8988T (cell line): Measurements from ENCODE around the gene ATP6AP2.

Source experiments
- DNase-seq: peaks from one replicate; pipeline ENCODE4 v3.0.0; 2011

ATP6AP2 gene

GRCh38 chrX:40646489-40647306, 65.9 kb downstream of the ATP6AP2 start:
- DNase-seq = no peak

- peak; percentile 84 for DNase-seq
Measured at GRCh38 chrX:40647307-40648197, 66.8 kb downstream of the ATP6AP2 start, which contains the start of gene CXorf38. TSS of gene CXorf38 (minus strand) at chrX:40647561. CDS start at chrX:40647520, 41 bp downstream.

GRCh38 chrX:40651620-40652223, 71.0 kb downstream of the ATP6AP2 start:
- no peak for DNase-seq

DNA sequence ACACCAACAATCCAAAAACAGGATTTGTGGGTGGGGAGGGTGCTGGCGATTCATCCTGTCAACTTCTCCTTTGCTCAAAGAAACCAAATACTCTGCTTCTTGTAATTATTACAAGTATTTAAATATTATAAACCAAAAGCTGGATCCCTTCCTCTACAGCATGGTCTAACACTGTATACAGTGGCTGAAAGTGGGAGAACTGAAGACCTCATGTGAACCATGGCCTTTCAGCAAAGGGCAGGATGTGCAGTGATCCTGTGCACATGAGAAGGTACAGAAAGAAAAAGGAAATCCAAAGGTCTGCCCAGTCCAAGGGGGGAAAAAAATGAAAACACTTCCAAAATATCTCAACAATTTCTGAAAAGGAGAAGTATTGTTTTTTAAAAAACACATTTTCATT, 71.9 kb downstream of the ATP6AP2 start:
- DNase-seq = no peak

GRCh38 chrX:40653535-40653934, 72.8 kb downstream of the ATP6AP2 start:
- DNase-seq = no peak
